Measurements from ENCODE around the gene PPP1R8. TPM values are rescaled to one million over a fixed set of nuclear protein-coding genes. Genes with fewer than 3 reads are reported as not detected.

Gene PPP1R8
- polyA plus RNA-seq, 1 donor, result 37.7 TPM

- no peak for DNase-seq
- peaks cover 57% of the 10 kb centered on the region for H3K36me3 ChIP-seq (ENCODE audit: control insufficient read depth, insufficient read depth, low read length)
- no peaks in the 10 kb centered on the region for H3K27me3 ChIP-seq (ENCODE audit: control insufficient read depth, insufficient read depth, low read length)
- H3K4me3 ChIP-seq (ENCODE audit: low read length), result no peak overlapping the region
- no peaks in the 10 kb centered on the region for H3K4me1 ChIP-seq (ENCODE audit: control insufficient read depth, insufficient read depth, low read length)
- no peaks in the 10 kb centered on the region for H3K9me3 ChIP-seq (ENCODE audit: control insufficient read depth, low read depth, low read length)
- no peak overlapping the region for H3K27ac ChIP-seq (ENCODE audit: low read length)
- 85% methylated on average over 3 of the region's 3 CpGs for WGBS (ENCODE audit: insufficient coverage, low lambda C conversion rate)
Measured at GRCh38 chr1:27894521-27894920, 63.9 kb downstream of the PPP1R8 start.

Other genes with a start within 250 kb of the PPP1R8 start
- gene AHDC1, start 226.6 kb upstream of the PPP1R8 start, polyA plus RNA-seq, result 19.5 TPM
- gene FGR, start 195.6 kb upstream of the PPP1R8 start, polyA plus RNA-seq, result 4.0 TPM
- 23.1 TPM for gene IFI6, start 158.6 kb upstream of the PPP1R8 start, polyA plus RNA-seq
- 9.7 TPM for gene FAM76A, start 104.8 kb upstream of the PPP1R8 start, polyA plus RNA-seq
- gene STX12, start 57.6 kb upstream of the PPP1R8 start, polyA plus RNA-seq, result 66.2 TPM
- gene THEMIS2, start 41.8 kb downstream of the PPP1R8 start, polyA plus RNA-seq, result 4.9 TPM
- gene RPA2, start 83.8 kb downstream of the PPP1R8 start, polyA plus RNA-seq, result 30.1 TPM
- gene SMPDL3B, start 104.2 kb downstream of the PPP1R8 start, polyA plus RNA-seq, result 17.0 TPM
- gene XKR8, start 129.2 kb downstream of the PPP1R8 start, polyA plus RNA-seq, result 7.8 TPM